HG02973 (cell line): ENCODE data around the gene AGO4.
"Not testable (repeated sequence)": the region's sequence is repeated elsewhere in the genome, so short reads cannot be mapped to it uniquely, and the experiment has no call there.

Experiments
- ATAC-seq: cut with Tn5 transposase; IDR thresholded peaks from one replicate; pipeline ENCODE4 v1.9.1; 2021; ENCODE audit warnings: moderate library complexity; ENCODE audit not compliant: unreplicated experiment

The AGO4 gene

GRCh38 chr1:35807614-35808449 is at the start of gene AGO4:
Gene AGO4 (plus strand): TSS chr1:35808016. CDS start chr1:35808417, 401 bp downstream.
- ATAC-seq: no peak

- ATAC-seq: no peak
Observed at GRCh38 chr1:35762141-35762540, 45.7 kb upstream of the AGO4 start.

DNA sequence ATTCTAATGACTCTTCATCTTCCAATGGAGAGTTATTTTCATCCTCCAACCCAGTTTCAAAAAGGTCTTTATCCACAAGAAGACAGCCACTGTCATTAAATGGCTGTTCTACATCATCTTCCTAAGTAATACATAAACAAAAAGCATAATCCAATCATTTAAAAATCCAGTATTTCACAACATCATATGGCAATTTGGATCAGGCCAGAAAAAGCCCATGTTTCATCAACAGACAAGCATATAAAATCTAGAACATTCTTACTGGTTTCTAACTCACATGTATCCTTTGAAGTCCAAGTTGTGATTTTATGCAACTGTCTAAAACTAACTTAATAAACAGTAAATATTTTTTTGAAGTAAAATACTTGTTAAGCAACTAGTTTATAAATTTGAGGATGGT is 44.6 kb upstream of the AGO4 start:
- no peak for ATAC-seq

DNA sequence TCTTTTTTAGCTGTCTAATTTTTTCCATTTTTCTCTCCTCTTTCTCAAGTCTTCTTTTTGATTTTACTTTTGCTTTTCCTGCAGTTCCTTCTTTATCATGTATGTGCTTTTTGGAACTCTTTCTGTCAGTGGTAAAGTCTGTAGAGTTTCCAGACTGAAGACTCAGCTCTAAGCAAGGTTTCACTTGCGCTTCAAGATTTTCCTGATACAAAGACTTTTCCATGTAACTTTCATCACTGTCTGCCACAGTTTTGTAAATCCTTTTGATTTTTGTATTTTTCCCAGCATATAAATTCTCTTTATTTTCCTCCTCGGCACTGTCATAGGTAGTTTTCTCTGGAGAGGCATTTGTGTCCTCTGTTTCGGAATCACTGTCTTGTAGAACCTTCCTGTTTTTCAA is 43.5 kb upstream of the AGO4 start:
- ATAC-seq: no peak

GRCh38 chr1:35768350-35769187 is 39.2 kb upstream of the AGO4 start:
- ATAC-seq: no peak

DNA sequence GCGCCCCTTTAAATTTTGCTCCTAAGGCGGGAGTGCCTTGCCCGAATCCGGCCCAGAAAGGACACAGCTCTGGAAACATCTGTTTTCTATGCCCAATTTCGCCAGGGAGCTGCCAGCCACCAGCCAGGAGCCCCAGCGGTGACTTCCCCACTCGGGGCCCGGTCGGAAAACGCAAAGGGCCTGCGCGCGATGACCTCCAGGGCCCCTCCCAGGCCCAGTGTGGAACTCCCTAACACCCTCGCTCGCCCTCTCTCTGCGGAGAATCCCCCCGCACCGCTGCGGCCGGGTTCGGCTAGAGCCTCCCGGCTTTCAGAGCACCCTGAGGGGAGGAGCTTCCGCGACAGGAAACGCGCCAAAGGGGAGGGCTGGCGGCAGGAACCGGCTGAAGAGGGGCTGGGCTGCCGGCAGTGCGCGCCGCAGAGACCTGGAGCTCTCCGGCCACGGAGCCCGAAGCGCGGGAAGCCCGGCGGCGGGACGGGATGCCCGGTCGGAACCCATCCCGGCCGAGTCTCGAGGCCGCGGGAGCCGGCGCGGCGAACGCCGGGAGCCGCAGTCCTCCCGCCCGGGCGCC is 38.5 kb upstream of the AGO4 start:
- ATAC-seq: peak; percentile 67

GRCh38 chr1:35773711-35774110 is 34.1 kb upstream of the AGO4 start:
- ATAC-seq: no peak

DNA sequence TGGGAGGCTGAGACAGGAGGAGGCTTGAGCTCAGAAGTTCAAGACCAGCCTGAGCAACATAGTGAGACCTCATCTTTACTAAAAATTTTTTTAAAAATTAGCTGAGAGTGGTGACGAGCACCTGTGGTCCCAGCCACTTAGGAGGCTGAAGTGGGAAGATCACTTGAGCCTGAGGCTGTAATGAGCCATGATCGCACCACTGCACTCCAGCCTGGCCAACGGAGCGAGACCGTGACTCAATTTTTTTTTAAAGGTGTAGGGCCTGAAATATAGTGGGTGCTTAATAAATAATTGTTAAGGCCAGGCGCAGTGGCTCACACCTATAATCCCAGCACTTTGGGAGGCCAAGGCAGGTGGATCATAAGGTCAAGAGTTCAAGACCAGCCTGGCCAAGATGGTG is 31.6 kb upstream of the AGO4 start:
- ATAC-seq: not testable (repeated sequence)

GRCh38 chr1:35777109-35777508 is 30.7 kb upstream of the AGO4 start:
- ATAC-seq: no peak

DNA sequence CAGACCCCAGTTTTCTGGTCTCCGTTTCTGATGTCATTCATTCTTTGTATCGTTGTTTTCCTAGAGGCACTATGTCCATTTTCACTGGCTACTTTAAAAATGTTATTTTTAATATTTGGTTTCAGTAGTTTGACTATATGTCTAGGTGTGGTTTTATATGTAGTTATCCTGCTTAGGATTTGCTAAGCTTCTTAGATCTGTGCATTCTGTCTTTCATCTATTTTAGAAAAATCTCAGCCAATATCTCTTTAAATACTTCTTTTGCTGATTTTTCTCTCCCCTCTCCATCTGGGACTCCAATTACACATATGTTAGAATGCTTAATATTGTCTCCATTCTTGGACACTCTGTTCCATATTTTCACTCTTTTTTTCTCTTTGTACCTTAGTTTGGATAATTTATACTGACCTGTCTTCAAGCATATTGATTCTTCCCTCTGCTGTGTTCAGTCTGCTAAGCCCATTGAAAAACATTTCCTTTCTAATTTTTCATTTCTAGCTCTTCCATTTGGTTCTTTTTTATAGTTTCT is 24.7 kb upstream of the AGO4 start:
- no peak for ATAC-seq

- not testable (repeated sequence) for ATAC-seq
Observed at GRCh38 chr1:35784364-35784763, 23.5 kb upstream of the AGO4 start.

DNA sequence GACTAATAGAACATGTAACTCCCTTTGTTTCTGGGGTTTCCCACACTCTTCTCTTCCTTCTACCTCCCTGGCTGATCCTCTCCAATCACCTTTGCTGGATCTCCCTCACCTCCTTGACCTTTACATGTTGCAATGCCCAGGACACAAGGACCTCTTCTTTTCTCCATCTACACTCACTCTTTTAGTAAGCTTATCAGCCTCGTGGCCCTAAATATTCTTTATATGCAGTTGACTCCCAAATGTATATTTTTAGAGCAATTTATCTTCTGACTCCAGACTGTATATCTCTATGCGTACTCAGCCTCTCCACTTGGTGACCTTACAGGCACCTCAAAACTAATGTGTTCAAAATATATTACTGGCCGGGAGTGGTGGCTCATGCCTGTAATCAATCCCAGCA is 19.7 kb upstream of the AGO4 start:
- no peak for ATAC-seq

GRCh38 chr1:35790670-35791069 is 17.1 kb upstream of the AGO4 start:
- ATAC-seq: no peak

GRCh38 chr1:35795295-35795694 is 12.5 kb upstream of the AGO4 start:
- no peak for ATAC-seq

- ATAC-seq: no peak
Observed at GRCh38 chr1:35797380-35797779, 10.4 kb upstream of the AGO4 start.

DNA sequence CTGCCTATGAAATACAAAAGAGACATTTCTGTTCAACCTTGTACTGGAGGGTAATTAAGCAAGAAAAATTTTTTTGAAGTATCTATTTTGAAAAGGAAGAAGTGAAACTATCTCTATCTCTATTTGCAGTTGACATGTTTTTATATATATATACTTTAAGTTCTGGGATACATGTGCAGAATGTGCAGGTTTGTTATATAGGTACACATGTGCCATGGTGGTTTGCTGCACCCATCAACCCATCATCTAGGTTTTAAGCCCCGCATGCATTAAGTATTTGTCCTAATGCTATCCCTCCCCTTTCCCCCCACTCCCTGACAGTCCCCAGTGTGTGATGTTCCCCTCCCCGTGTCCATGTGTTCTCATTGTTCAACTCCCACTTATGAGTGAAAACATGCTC is 9.8 kb upstream of the AGO4 start:
- not testable (repeated sequence) for ATAC-seq

GRCh38 chr1:35800167-35800887 is 7.5 kb upstream of the AGO4 start:
- not testable (repeated sequence) for ATAC-seq

DNA sequence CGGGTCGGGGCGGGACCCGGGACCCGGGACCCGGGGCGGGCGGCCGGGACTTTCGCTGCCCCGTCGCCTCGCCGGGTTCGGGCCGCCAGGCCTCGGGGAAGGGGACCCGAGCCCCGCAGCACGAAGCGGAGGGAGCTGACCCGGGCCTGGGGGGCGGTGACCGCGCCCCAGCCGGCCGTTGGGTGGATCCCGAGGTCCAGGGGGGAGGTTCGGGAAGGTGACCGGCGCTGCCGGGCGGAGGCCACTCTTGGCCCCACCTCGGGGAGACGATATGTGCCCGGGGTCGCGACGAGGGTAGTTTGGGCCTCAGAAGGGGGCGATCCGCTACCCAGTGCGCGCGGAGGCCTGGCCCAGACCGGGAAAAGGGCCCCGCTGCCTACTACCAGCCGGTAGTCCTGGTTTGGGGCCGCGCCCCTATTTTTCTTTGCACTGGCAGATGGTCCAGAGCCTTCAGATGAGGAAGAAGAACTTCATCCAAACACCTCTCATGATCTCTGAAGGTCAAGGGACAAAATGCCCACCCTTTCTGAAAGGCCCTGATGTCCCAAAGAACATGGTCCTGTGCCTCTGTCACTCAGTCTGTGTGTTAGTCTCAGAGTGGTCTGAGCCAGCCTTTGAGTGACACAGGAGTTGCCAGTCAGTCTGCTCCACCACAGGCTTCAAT is 766 bp downstream of the AGO4 start:
- ATAC-seq: no peak

- ATAC-seq: no peak
Observed at GRCh38 chr1:35809114-35810095, 1.6 kb downstream of the AGO4 start.
